Limb (tissue), 2 donors: Measurements from ENCODE around the gene CCDC178.
"Not testable (repeated sequence)": the region's sequence is repeated elsewhere in the genome, so short reads cannot be mapped to it uniquely, and the experiment has no call there.

ENCODE experiments used
- DNase-seq, 2 donors: peaks; one replicate each; pipeline ENCODE4 v3.0.0-alpha.2; 2016; ENCODE audit errors: extremely low spot score in 2 of 2

The CCDC178 gene

GRCh38 chr18:33212363-33212762 is 228.2 kb downstream of the CCDC178 start:
- DNase-seq = no peak

- peak in 1 of 2 donors; percentile 64 for DNase-seq
These were observed 229.8 kb downstream of the CCDC178 start for GRCh38 chr18:33210575-33211189.

GRCh38 chr18:33205777-33206176 is 234.7 kb downstream of the CCDC178 start:
- no peak for DNase-seq

DNA sequence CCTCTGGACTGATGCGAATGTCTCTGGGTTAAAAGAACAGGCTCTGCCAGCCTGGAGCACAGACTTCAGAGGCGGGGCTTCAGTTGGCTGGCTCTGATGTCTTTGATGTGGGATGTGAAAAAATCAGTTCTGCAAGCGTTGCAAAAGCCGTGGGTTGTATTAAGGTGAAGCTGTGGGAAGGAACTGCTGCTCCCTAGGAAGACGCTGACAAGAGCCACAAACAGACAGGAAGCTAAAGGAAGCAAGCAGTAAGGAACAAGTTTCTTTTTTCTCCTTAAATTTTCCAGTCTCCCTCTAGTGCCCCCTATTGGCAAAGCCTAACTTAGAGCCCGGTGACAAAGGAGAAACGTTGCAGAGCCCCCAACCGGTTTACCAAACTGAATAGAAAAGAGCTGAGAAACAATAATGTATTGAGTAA is 239.0 kb downstream of the CCDC178 start:
- DNase-seq = peak; percentile 54 to 75

DNA sequence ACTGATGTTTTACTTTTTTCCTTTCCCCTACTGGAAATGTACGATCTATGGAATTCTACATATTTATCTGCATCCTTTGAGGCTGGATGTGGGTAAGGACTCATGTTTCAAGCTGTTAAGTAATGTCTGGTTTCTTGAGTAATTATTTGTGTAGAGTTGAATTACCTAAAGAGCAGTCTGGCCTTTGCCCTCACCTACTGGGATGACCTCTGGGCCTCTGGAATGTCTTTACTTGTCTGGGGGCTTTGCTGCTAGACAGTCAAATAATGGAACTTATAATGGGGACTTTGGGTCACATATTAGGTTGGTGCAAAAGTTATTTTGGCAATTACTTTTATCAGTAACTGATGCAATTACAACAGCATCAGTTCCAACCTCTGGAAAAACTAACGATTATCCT is 244.7 kb downstream of the CCDC178 start:
- DNase-seq = no peak

GRCh38 chr18:33194793-33195192 is 245.7 kb downstream of the CCDC178 start:
- no peak for DNase-seq

GRCh38 chr18:33184958-33185357 is 255.6 kb downstream of the CCDC178 start:
- DNase-seq = no peak

DNA sequence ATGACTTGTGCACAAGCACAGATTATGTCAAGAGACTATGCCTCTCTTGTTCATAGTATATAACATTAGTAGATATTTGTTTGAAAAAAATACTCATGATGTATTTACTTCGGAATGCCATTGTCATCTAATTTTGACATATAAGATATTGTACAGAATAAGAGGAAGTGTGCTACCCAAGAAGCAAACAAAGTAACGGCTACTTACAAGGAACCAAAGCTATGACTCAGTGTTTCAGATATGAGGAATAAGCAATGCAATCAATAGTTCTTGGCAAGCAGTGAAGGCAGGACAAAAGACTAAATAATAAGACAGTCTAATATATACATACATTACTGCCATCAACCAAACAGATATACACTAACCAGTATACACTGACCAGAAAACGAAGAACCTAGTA is 256.3 kb downstream of the CCDC178 start:
- no peak for DNase-seq

DNA sequence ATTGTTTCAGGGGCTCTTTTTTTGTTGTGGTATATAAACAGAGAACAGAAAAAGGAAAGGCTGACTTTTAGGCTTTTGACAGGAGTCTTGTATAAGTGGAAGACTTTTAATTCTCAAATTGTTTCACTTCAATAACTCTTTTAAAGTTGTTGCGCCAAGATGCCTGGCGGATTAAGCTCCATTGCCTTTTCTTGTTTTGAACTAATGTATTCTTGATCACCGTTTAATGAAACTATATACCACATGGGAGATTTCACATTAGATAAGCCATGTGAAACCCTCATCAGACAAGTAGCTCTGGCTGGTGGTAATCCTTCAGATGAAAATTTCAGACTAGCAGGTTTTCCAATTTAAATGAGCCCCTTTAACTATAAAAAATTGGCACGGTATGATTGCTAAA is 257.4 kb downstream of the CCDC178 start:
- no peak for DNase-seq

GRCh38 chr18:33181016-33181415 is 259.5 kb downstream of the CCDC178 start:
- no peak for DNase-seq

- no peak for DNase-seq
These were observed 271.3 kb downstream of the CCDC178 start for GRCh38 chr18:33169218-33169617.

DNA sequence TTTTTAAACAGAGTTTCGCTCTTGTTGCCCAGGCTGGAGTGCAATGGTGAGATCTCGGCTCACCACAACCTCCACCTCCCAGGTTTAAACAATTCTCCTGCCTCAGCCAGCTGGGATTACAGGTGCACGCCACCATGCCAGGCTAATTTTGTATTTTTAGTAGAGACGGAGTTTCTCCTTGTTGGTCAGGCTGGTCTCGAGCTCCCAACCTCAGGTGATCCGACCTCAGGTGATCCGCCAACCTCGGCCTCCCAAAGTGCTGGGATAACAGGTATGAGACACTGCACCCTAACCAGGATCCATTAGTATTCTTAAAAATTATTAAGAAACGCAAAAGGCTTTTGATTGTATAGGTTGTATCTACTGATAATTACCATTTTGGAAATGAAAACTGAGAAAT is 276.4 kb downstream of the CCDC178 start:
- not testable (repeated sequence) for DNase-seq

- no peak for DNase-seq
These were observed 279.4 kb downstream of the CCDC178 start for GRCh38 chr18:33161131-33161530.

DNA sequence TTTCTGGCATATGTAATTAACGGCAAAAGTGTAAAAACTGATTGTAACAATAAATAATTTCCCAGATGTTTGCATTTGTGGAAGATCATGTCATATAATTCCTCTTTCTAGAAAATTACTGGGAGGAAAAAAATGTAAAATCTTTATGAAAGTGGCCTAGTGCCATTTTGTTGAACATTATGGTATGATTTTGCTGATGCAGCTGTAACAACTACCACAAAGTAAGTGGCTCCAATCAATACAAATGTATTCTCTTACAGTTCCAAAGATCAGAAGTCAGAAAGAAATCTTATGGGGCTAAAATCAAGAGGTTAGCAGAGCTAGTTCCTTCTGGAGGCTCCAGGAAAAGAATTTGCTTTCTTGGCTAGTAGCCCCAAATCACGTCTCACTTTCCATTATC is 281.4 kb downstream of the CCDC178 start:
- no peak for DNase-seq

GRCh38 chr18:33157893-33158292 is 282.6 kb downstream of the CCDC178 start:
- no peak for DNase-seq

- no peak for DNase-seq
These were observed 283.5 kb downstream of the CCDC178 start for GRCh38 chr18:33156906-33157470.

- DNase-seq = no peak
These were observed 286.5 kb downstream of the CCDC178 start for GRCh38 chr18:33154049-33154448.

DNA sequence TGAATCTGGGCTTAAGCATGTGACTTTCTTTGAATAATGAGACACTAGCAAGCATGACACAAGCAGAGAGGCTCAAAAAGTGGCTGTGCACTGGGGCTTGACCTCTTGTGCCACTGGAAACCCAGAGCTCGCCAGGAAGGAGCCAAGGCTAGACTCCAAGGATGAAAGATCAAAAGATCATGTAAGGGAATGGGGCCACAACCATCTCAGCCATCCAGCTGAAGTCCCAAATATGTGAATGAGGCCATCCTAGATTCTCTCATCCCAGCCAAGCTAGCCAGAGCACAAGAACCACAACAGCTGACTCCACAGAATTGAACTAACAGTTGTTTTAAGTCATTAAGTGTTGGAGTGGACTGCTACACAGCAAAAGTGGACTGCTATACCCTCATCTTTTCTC is 288.1 kb downstream of the CCDC178 start:
- no peak for DNase-seq

GRCh38 chr18:33147811-33148210 is 292.7 kb downstream of the CCDC178 start:
- DNase-seq = not testable (repeated sequence)

DNA sequence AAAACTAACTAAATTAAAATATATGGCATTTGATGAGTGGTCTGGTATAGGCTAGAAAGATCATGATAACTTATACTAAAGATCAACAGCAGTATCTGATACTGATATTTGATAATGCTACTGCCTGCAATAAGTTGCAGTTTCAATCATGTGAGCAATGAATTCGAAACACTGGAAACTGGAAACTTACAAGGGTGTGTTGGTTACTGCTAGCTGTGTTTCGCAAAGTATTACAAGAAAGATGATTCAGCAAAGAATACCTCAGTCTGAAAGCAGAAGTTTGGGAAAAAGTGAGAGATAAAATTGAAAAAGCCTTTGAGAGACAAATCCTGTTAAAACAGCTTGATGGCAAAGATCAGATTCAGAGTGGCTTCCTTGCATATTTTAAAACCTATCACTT is 294.5 kb downstream of the CCDC178 start:
- DNase-seq = no peak

DNA sequence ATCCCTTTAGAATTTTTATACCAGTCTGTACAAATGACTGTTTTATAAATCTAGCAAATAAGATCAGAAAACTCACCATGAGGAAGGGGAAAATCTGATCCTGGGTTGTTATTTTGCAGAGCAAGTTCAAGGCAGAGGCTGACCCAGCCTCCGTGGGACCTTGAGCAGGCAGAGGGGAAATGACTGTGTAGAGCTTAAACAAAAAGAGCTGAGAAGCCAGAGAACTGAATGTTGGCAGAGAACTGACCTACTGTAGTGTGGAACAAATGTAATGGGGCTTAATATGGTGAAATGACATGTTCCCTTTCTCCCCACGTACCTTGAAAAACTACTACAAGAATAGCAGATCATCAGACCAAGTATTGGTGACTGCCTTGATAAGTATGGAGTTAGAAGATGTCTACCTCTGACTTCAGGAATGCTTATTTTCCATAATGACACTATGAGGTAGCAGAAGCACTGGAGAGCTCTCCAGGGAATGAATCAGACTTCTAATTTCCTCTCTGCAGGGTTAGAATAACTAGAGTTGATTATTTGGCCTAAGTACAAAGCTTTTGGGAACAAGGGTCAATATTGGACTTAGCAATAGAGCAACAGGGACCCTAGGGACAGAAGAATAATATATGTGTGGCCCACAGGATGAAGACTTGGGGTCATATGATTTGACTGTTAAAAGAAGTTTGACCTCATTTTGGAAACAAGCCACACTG is 304.4 kb downstream of the CCDC178 start:
- DNase-seq = no peak

- no peak for DNase-seq
These were observed 307.9 kb downstream of the CCDC178 start for GRCh38 chr18:33132657-33133056.

GRCh38 chr18:33128581-33128980 is 311.9 kb downstream of the CCDC178 start:
- no peak for DNase-seq
